ENCODE results near the gene ATRIP.

DNA sequence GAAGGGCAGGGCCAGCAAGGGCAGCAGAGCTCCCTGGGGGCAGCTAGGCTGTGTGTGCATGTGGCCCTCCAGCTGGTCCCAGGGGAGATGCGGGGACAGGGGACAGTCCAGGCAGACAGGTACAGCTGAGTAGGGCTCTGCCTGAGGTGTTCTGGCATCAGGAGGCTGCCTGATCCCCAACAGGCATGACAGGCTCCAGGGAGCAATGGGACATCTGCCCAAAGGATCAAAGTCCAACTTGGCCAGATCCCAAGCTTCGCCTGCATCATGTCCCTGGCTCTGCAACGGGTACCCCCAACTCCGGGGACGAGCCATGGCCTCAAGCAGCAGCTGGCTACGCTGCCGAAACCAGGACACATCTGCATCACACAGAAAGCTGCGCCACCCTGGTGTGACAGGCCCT is 21.8 kb downstream of the ATRIP start:
- TF ChIP-seq, protein P1, sequence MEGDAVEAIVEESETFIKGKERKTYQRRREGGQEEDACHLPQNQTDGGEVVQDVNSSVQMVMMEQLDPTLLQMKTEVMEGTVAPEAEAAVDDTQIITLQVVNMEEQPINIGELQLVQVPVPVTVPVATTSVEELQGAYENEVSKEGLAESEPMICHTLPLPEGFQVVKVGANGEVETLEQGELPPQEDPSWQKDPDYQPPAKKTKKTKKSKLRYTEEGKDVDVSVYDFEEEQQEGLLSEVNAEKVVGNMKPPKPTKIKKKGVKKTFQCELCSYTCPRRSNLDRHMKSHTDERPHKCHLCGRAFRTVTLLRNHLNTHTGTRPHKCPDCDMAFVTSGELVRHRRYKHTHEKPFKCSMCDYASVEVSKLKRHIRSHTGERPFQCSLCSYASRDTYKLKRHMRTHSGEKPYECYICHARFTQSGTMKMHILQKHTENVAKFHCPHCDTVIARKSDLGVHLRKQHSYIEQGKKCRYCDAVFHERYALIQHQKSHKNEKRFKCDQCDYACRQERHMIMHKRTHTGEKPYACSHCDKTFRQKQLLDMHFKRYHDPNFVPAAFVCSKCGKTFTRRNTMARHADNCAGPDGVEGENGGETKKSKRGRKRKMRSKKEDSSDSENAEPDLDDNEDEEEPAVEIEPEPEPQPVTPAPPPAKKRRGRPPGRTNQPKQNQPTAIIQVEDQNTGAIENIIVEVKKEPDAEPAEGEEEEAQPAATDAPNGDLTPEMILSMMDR (IDR thresholded peaks at IDR 0.05; ENCODE audit: low read depth, low read length, missing input control), result no peak
- TF ChIP-seq YY1 (IDR thresholded peaks at IDR 0.05) (no peak), FOXA1 (IDR thresholded peaks at IDR 0.05) (no peak), TAF1 (conservative IDR thresholded peaks at IDR 0.05) (no peak)
- TF ChIP-seq, protein P2, sequence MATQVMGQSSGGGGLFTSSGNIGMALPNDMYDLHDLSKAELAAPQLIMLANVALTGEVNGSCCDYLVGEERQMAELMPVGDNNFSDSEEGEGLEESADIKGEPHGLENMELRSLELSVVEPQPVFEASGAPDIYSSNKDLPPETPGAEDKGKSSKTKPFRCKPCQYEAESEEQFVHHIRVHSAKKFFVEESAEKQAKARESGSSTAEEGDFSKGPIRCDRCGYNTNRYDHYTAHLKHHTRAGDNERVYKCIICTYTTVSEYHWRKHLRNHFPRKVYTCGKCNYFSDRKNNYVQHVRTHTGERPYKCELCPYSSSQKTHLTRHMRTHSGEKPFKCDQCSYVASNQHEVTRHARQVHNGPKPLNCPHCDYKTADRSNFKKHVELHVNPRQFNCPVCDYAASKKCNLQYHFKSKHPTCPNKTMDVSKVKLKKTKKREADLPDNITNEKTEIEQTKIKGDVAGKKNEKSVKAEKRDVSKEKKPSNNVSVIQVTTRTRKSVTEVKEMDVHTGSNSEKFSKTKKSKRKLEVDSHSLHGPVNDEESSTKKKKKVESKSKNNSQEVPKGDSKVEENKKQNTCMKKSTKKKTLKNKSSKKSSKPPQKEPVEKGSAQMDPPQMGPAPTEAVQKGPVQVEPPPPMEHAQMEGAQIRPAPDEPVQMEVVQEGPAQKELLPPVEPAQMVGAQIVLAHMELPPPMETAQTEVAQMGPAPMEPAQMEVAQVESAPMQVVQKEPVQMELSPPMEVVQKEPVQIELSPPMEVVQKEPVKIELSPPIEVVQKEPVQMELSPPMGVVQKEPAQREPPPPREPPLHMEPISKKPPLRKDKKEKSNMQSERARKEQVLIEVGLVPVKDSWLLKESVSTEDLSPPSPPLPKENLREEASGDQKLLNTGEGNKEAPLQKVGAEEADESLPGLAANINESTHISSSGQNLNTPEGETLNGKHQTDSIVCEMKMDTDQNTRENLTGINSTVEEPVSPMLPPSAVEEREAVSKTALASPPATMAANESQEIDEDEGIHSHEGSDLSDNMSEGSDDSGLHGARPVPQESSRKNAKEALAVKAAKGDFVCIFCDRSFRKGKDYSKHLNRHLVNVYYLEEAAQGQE (IDR thresholded peaks at IDR 0.05), result peak; percentile 40
- TF ChIP-seq, protein P3, sequence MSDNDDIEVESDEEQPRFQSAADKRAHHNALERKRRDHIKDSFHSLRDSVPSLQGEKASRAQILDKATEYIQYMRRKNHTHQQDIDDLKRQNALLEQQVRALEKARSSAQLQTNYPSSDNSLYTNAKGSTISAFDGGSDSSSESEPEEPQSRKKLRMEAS (IDR thresholded peaks at IDR 0.05), result peak; percentile 31

Measured in liver (tissue), 3 donors.